Measurements from ENCODE around the gene KCNK3. TPM values are rescaled to one million over a fixed set of nuclear protein-coding genes. Genes with fewer than 3 reads are reported as not detected.
A peak's percentile ranks its signal among the peaks of the same experiment; 100 is the strongest.

Gene KCNK3
- total and polyA plus RNA-seq, 2 of the 13 experiments (the other 11 are each of a cell fraction or from before 2014, with no cell fraction given): not detected

- 8% methylated on average over 11 of the region's 11 CpGs for WGBS (ENCODE audit: low lambda C conversion rate)
- intact Hi-C loops (cut with micrococcal nuclease; ENCODE audit: unreplicated experiment): no loop called here
- ATAC-seq: no peak
- no peaks in the 10 kb centered on the region for H3K36me3 ChIP-seq (replicated peaks in 1 of 2; ENCODE audit: control insufficient read depth in 1 of 2, insufficient read depth in 2 of 2, low read length in 2 of 2)
- no peak for FAIRE-seq
- no peak for DNase-seq (ENCODE audit: low spot score)
- H3K4me1 ChIP-seq (ENCODE audit: insufficient read depth, low read length): no peaks in the 10 kb centered on the region
- ChIA-PET POLR2A (no interaction called here), CTCF (ENCODE audit: low intra/inter-chr PET ratio, low total read pairs) (no interaction called here)
- no peak overlapping the region for H3K4me2 ChIP-seq (ENCODE audit: low read depth, low read length)
- no peak overlapping the region for H3K27ac ChIP-seq (ENCODE audit: extremely low read length, insufficient read depth, low read length)
- H3K79me2 ChIP-seq (ENCODE audit: insufficient read depth, low read length): no peaks in the 10 kb centered on the region
- no peak for TF ChIP-seq CEBPB (IDR thresholded peaks at IDR 0.05; ENCODE audit: borderline replicate concordance, low read depth, low read length)
- TF ChIP-seq ZNF768 (CRISPR knock-in tag; IDR thresholded peaks at IDR 0.05): peak; percentile 74; the same call in 1 of the 2 replicates
- in situ Hi-C loops (cut with HindIII; ENCODE audit: extremely low pct_ligation_motif_present, low pct_unique_long_range_greater_than_20kb): no loop called here
- peaks cover 6 to 69% of the 10 kb centered on the region in 2 experiments; a peak in 3 of 5 replicates for H3K27me3 ChIP-seq (ENCODE audit: control insufficient read depth in 1 of 2, insufficient read depth in 2 of 2, low read length in 2 of 2)
- no TSS peak for BruUV-seq (replicated peaks)
- H3K9me3 ChIP-seq (ENCODE audit: low read length): no peaks in the 10 kb centered on the region
- no peak overlapping the region for H3K4me3 ChIP-seq (replicated peaks in 1 of 3; ENCODE audit: insufficient read depth in 1 of 3, low read depth in 2 of 3, low read length in 3 of 3)
- no peaks in the 10 kb centered on the region; the same call in 1 of the 2 replicates for H4K20me1 ChIP-seq (ENCODE audit: insufficient read depth, low read length)
- no peak overlapping the region for H2AFZ ChIP-seq (ENCODE audit: low read length)
- H3K9ac ChIP-seq (ENCODE audit: insufficient read depth, low read depth, low read length): no peak overlapping the region
Measured at GRCh38 chr2:26711457-26712161, 19.1 kb downstream of the KCNK3 start.

- no peak overlapping the region for H3K9ac ChIP-seq (ENCODE audit: insufficient read depth, low read depth, low read length)
- 46% methylated on average over 11 of the region's 11 CpGs for WGBS (ENCODE audit: low lambda C conversion rate)
- no peak for ATAC-seq
- ChIA-PET CTCF (ENCODE audit: low intra/inter-chr PET ratio, low total read pairs) (no interaction called here), POLR2A (no interaction called here)
- H2AFZ ChIP-seq (ENCODE audit: low read length): no peak overlapping the region
- no peaks in the 10 kb centered on the region for H3K36me3 ChIP-seq (replicated peaks in 1 of 2; ENCODE audit: control insufficient read depth in 1 of 2, insufficient read depth in 2 of 2, low read length in 2 of 2)
- H3K4me3 ChIP-seq (replicated peaks in 1 of 3; ENCODE audit: insufficient read depth in 1 of 3, low read depth in 2 of 3, low read length in 3 of 3): no peak overlapping the region
- H3K9me3 ChIP-seq (ENCODE audit: low read length): no peaks in the 10 kb centered on the region
- no peak for DNase-seq (ENCODE audit: low spot score)
- BruUV-seq (replicated peaks): no TSS peak
- H4K20me1 ChIP-seq (ENCODE audit: insufficient read depth, low read length): no peaks in the 10 kb centered on the region; the same call in 1 of the 2 replicates
- H3K4me2 ChIP-seq (ENCODE audit: low read depth, low read length): no peak overlapping the region
- intact Hi-C loops (cut with micrococcal nuclease; ENCODE audit: unreplicated experiment): no loop called here
- H3K27ac ChIP-seq (ENCODE audit: extremely low read length, insufficient read depth, low read length): no peak overlapping the region
- no peaks in the 10 kb centered on the region for H3K79me2 ChIP-seq (ENCODE audit: insufficient read depth, low read length)
- H3K27me3 ChIP-seq (ENCODE audit: control insufficient read depth in 1 of 2, insufficient read depth in 2 of 2, low read length in 2 of 2): peaks cover 4 to 68% of the 10 kb centered on the region in 2 experiments; a peak in 3 of 5 replicates
- TF ChIP-seq ZNF10 (CRISPR knock-in tag; IDR thresholded peaks at IDR 0.05; ENCODE audit: borderline replicate concordance, low read depth) (no peak), ATF5 (CRISPR knock-in tag; IDR thresholded peaks at IDR 0.05; ENCODE audit: low read depth) (no peak), ZFP62 (CRISPR knock-in tag; IDR thresholded peaks at IDR 0.05) (no peak), ZFP1 (CRISPR knock-in tag; IDR thresholded peaks at IDR 0.05) (no peak), EHMT2 (IDR thresholded peaks at IDR 0.05; ENCODE audit: borderline replicate concordance, low read depth, low read length) (no peak)
- FAIRE-seq: no peak
- in situ Hi-C loops (cut with HindIII; ENCODE audit: extremely low pct_ligation_motif_present, low pct_unique_long_range_greater_than_20kb): no loop called here
- no peaks in the 10 kb centered on the region for H3K4me1 ChIP-seq (ENCODE audit: insufficient read depth, low read length)
Measured at GRCh38 chr2:26712486-26713465, 20.3 kb downstream of the KCNK3 start.

All from HepG2 (cell line).